GM18907 (cell line): ENCODE results near the gene LSP1.
A peak's percentile ranks its signal among the peaks of the same experiment; 100 is the strongest.

ENCODE experiments used
- ATAC-seq: cut with Tn5 transposase; IDR thresholded peaks from one replicate; pipeline ENCODE4 v1.9.1; 2021; ENCODE audit warnings: mild to moderate bottlenecking, moderate library complexity; ENCODE audit not compliant: unreplicated experiment

Gene LSP1

DNA sequence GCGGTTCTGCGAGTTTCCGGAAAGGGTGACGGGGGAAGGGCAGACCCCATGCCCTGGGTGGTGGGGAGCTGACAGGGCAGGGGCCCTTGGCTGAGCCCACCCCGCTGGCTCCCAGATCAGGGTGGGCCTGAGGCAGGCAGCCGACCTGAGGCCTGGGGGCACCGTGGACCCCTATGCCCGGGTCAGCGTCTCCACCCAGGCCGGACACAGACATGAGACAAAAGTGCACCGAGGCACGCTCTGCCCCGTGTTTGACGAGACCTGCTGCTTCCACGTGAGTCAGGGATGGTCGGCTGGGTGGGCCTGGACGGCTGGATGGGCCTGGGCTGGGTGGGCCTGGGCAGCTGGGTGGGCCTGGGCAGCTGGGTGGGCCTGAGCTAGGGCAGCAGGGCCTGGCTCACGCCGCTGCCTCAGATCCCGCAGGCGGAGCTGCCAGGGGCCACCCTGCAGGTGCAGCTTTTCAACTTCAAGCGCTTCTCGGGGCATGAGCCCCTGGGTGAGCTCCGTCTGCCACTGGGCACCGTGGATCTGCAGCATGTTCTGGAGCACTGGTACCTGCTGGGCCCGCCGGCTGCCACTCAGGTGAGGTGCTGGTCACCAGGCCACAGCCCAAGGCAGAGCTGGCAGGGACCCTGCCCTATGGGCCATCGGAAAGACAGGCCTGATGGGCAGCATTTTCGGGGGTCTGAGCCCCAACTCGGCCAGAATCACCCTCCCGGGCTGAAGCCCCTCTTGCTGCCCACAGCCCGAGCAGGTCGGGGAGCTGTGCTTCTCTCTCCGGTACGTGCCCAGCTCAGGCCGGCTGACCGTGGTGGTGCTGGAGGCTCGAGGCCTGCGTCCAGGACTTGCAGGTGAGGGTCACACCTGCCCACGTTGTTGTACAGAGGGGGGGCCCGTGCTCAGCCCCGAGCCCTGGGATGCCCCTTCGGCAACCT lies 16.6 kb upstream of the LSP1 start:
- no peak for ATAC-seq

GRCh38 chr11:1837171-1838076 lies 15.5 kb upstream of the LSP1 start:
- ATAC-seq, result peak; percentile 45

DNA sequence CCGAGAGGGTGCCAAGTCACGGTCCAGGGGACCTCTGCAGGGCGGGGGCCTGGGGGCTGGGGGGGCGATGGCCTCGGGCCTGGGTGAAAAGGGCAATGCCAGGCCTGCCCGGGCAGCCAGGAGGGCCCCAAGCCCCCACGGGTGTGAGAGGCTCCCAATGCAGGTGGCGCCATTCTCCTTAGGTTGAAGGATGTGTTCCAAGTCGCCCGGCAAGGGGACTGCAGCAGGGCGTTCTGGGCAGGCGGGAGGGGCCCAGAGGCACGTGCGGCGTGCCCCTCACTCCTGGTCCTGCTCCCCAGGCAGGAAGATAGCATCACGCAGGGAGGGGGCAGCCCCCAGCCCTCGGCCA lies 14.8 kb upstream of the LSP1 start:
- ATAC-seq, result no peak

- no peak for ATAC-seq
These were observed 14.3 kb upstream of the LSP1 start, which contains the start of gene TNNI2 for GRCh38 chr11:1838426-1839144. TNNI2 (plus strand) TSS chr11:1838981; CDS start chr11:1839697, 716 bp downstream.

- no peak for ATAC-seq
These were observed 13.5 kb upstream of the LSP1 start for GRCh38 chr11:1839204-1839923.

DNA sequence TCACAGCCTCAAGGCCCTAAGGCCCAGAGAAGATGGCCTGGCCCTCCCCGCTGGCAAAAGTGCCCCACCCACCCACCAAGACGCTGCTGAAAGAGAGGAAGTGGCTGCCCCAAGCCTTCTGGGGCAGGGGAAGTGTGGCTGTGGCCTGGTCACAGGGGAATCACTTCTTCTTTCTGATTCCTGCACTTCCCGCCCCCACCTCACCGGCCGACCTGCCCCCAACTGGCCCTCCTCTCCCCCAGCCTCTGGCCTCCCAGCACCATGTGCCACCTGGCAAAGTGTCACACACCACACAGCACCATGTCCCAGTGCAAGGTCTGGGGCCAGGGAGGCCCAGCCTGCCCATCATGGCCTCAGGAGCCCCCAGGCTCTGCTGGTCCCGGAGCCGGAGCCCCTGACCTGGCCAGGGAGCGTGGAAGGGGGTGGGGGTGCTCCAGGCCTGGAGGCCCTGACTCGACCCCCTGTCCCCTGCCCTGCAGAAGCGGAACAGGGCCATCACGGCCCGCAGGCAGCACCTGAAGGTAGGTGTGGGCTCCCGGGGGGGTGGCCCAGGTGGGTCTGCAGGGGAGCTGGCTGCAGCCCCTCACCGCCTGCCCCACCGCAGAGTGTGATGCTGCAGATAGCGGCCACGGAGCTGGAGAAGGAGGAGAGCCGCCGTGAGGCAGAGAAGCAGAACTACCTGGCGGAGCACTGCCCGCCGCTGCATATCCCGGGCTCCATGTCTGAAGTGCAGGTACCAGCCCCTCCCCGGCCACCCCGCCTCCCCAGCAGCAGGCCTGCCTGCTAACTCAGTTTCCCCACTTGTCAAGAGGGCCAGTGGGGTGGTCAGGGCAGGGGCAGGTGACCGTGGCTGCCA lies 12.7 kb upstream of the LSP1 start:
- peak; percentile 40 for ATAC-seq

GRCh38 chr11:1840780-1841480 lies 12.0 kb upstream of the LSP1 start:
- no peak for ATAC-seq

GRCh38 chr11:1841511-1842148 lies 11.3 kb upstream of the LSP1 start:
- ATAC-seq, result no peak

- no peak for ATAC-seq
These were observed 10.5 kb upstream of the LSP1 start for GRCh38 chr11:1842149-1843097.

GRCh38 chr11:1843098-1843473 lies 9.8 kb upstream of the LSP1 start:
- ATAC-seq, result no peak

DNA sequence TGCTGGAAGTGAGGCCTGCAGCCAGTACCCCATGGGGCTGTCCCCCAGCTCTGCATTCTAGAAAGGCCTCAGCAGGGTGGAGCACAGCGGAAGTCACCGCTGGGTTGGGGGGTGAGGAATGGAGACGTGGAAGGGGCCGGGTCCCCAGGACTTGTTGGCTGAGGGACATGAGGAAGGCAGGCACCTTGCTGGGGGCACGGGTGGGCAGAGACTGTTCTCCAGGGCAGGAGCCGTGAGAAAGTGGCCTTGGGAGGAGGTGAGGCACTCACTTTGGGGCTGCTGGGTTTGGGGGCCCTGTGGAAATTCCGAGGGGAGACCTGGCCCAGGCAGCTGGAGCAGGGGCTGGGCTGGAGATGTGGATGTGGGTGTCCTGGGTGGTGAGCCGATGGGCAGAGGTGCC lies 9.1 kb upstream of the LSP1 start:
- ATAC-seq, result no peak

DNA sequence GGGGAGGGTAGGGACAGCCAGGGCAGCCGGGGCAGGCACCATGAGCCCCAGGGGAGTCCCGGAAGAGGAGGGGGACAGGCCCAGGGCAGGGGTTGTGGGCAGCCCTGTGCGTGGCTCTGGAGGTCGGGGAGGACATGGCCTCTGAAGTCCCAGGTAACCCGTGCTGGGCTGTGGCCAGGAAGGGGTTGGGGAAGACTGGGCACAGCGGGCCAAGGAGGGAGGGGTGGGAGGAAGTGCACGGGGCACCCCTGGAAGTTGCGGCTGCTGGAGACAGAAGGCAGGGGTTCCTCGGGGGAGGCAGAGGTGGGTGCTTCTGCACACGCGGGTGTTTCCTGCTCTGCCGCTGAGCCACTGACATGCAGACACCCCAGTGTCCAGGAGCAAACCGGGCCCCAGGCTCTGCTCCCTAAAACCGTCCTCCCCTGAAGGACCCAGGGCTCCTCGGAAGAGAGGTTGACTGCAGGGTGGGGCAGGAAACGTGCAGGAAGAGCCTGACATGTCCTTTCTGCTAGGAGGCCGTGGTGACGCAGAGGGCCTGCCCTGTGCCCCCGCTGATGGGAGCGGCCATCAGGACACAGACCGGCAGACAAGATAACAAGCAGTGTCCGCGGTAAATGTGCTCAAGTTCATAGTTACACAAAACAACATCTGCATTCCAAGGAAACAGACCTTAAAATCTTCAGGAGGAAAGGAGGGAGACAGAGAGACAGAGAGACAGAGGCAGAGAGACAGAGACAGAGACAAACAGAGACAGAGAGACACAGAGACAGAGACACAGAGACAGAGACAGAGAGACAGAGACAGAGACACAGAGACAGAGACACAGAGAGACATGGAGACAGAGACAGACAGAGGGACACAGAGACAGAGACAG lies 8.4 kb upstream of the LSP1 start:
- ATAC-seq, result no peak

DNA sequence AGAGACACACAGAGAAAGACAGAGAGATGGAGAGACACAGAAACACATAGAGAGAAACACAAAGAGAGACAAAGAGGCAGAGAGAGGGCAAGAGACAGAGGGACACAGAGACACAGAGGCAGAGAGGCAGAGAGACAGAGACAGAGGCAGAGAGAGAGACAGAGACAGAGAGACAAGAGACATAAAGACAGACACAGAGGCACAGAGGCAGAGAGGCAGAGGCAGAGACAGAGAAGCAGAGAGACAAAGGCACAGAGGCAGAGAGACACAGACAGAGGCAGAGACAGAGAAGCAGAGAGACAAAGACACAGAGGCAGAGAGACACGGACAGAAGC lies 7.8 kb upstream of the LSP1 start:
- no peak for ATAC-seq

DNA sequence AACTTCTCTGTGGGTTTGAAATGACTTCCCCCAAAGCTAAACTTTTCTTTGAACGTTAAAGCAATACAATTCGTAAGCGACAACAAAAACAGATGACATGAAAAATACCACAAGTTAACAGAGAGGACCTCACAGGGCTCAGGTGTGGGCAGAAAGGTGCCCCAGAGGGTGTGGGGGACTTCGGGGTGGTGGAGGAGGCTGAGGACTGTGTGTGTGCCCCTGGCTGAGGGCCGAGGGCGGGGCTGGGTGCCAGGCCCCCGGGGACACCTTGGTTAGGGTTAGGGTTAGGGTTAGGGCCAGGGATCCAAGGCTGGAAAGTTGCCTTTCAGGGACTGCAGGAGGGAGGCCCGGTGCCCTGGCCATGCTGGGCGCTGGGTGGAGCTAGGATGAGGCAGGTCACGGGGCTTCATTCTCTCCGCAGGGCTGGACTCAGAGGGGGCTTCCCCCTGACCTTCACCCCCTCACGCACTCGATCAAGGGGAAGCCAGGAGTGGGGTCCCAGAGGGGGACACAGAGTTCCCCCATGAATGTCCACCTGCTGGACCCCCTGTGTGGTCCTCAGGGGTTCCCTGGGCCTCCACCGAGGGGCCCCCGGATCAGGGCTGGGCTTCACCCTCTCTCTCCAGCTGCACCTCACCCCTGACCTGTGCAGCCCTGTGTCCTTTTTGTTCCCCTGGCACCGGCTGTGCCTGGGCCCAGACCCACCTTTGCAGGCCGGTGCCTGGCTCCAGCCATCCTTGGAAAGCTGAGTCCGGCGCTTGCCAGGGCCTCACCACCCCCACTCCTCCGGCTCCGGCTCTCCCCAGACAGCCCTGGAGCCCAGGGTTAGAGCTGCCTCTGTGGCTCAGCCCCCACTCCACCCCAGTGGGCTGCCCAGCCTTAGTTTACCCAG lies 7.1 kb upstream of the LSP1 start:
- ATAC-seq, result no peak

- no peak for ATAC-seq
These were observed 6.4 kb upstream of the LSP1 start for GRCh38 chr11:1846453-1846932.
